Naive thymus-derived CD4-positive, alpha-beta T cell (primary cell): ENCODE results near the gene CANT1. TPM values are rescaled to one million over a fixed set of nuclear protein-coding genes. Genes with fewer than 3 reads are reported as not detected.

Experiments used
- ATAC-seq: fragments of 150-1000 bp; cut with Tn5 transposase; 2 replicates; pipeline ENCODE4 v1.10.0; 2021; ENCODE audit warnings: mild to moderate bottlenecking, moderate library complexity
- CTCF ChIA-PET: fragments of 350-600 bp; sonication (Branson Sonifier 250); formaldehyde crosslinking; loops from one replicate; lab custom pipeline; 2021; ENCODE audit warnings: antibody characterized with exemption; lab: Charles Lee
- POLR2A ChIA-PET: fragments of 350-600 bp; sonication (Branson Sonifier 250); formaldehyde crosslinking; loops from one replicate; lab custom pipeline; 2021; ENCODE audit warnings: antibody characterized with exemption, inconsistent platforms; lab: Charles Lee
- DNase-seq, 9 donors: peaks; one replicate each; pipeline versions ENCODE4 v3.0.0 to v3.0.0-alpha.2; 2020 to 2022; ENCODE audit warnings: mixed read lengths in 1 of 9
- H3K27ac ChIP-seq: one replicate; pipeline ENCODE4 v1.7.0; 2013; ENCODE audit warnings: mild to moderate bottlenecking, low read depth, low read length, moderate library complexity
- H3K27me3 ChIP-seq, 2 donors: one replicate each; pipeline ENCODE4 v1.7.0; 2013; ENCODE audit warnings: low read length in 2 of 2, mild to moderate bottlenecking in 2 of 2, moderate library complexity in 2 of 2; ENCODE audit not compliant: control insufficient read depth in 2 of 2, insufficient read depth in 2 of 2
- H3K36me3 ChIP-seq, 3 experiments: 1 replicate in 2 of 3; 2 replicates in 1 of 3; pipeline ENCODE4 v1.7.0; 2013; ENCODE audit warnings: low read length in 3 of 3, mild to moderate bottlenecking in 3 of 3, moderate library complexity in 1 of 3; ENCODE audit not compliant: insufficient read depth in 3 of 3, control insufficient read depth in 2 of 3
- H3K4me1 ChIP-seq, 2 donors: one replicate each; pipeline ENCODE4 v1.7.0; 2013; ENCODE audit warnings: low read length in 2 of 2, mild to moderate bottlenecking in 2 of 2, moderate library complexity in 1 of 2; ENCODE audit not compliant: control insufficient read depth in 2 of 2, insufficient read depth in 2 of 2
- H3K4me3 ChIP-seq: 2 replicates; pipeline ENCODE4 v1.7.0; 2013; ENCODE audit warnings: mild to moderate bottlenecking, low read length
- H3K9me3 ChIP-seq, 3 experiments: 1 replicate in 2 of 3; 2 replicates in 1 of 3; pipeline ENCODE4 v1.7.0; 2013; ENCODE audit warnings: low read length in 3 of 3; ENCODE audit not compliant: control insufficient read depth in 2 of 3
- H3K27ac Mint-ChIP-seq, 9 donors: one replicate each; pipeline ENCODE4 v1.8.0; 2020 to 2022; ENCODE audit warnings: mixed read lengths in 9 of 9, mild to moderate bottlenecking in 8 of 9, moderate library complexity in 5 of 9, inconsistent platforms in 2 of 9
- H3K27me3 Mint-ChIP-seq, 5 donors: one replicate each; pipeline ENCODE4 v1.8.0; 2021 to 2022; ENCODE audit warnings: mixed read lengths in 5 of 5, mild to moderate bottlenecking in 1 of 5
- H3K36me3 Mint-ChIP-seq, 5 donors: one replicate each; pipeline ENCODE4 v1.8.0; 2020 to 2022; ENCODE audit warnings: mixed read lengths in 5 of 5, mild to moderate bottlenecking in 3 of 5, inconsistent platforms in 1 of 5
- H3K4me1 Mint-ChIP-seq, 7 donors: one replicate each; pipeline ENCODE4 v1.8.0; 2020 to 2022; ENCODE audit warnings: mixed read lengths in 7 of 7, mild to moderate bottlenecking in 3 of 7, inconsistent platforms in 1 of 7
- H3K4me3 Mint-ChIP-seq, 10 donors: one replicate each; pipeline ENCODE4 v1.8.0; 2020 to 2022; ENCODE audit warnings: mild to moderate bottlenecking in 10 of 10, mixed read lengths in 10 of 10, moderate library complexity in 6 of 10, inconsistent platforms in 2 of 10
- H3K9me3 Mint-ChIP-seq, 11 donors: one replicate each; pipeline ENCODE4 v1.8.0; 2020 to 2022; ENCODE audit warnings: mixed read lengths in 11 of 11, mild to moderate bottlenecking in 4 of 11, inconsistent platforms in 1 of 11, moderate library complexity in 1 of 11
- intact Hi-C, 2 donors: fragments of 100-400 bp; cut with micrococcal nuclease; formaldehyde crosslinking; loops; one replicate each; pipeline ENCODE4 v1.15.1; 2023
- polyA plus RNA-seq, 2 donors: library from polyadenylated mRNA; unstranded; fragments of 300-500 nt; fragmentation: Illumina TruSeq; gene quantifications; one replicate each; pipeline ENCODE4 v1.2.3, GENCODE V29; 2021
- total RNA-seq, 6 experiments: library from RNA in 5 of 6; stranded (reverse) in 5 of 6; gene quantifications; 1 replicate in 5 of 6; 2 replicates in 1 of 6; pipeline ENCODE4 v1.2.3 and lab custom pipeline; 2021 to 2026

The CANT1 gene
- total and polyA plus RNA-seq, 7 experiments from 2014 or later, result 11.2 to 82.2 (median 42.3) TPM

DNA sequence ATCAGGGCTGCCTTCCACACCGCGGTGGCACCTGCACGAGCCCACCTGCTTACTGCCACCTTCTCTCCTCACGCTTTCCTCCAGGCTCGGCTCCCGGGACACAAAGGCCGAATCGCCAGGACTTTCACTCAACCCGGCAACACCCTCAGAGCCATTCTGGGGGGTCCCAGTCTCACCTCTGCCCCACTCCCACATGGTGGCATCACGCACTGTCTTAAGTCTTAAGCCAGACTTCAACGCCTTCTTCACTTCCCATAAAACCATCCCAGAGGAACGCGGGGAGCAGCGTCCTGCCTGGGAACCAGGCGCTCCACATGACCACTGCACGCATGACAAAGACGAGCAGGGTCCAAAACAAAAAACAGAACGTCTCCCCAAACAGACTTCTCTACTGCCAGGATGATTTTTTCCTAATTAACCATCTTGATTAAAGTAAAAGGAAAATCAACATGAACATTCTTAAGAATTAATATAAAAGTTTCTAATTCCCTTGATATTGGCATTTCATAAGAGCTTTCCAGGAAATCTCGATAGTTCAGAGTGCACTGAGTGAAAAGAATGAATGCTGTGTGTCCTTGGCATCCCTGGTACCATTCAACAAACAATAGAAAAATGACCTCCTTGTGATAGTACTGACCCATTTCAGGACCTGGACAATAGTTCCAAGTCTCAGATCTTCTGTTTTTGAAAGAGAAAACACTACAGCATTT, 2.6 kb downstream of the CANT1 start:
- H3K4me1 ChIP-seq, result peaks cover 26 to 45% of the 10 kb centered on the region in 2 donors
- H3K27ac ChIP-seq, result no peak overlapping the region
- Mint-ChIP-seq H3K27ac (peak overlapping the region; percentile 34 to 99 (median 83)), H3K4me3 (peak overlapping the region; percentile 58 to 99 (median 88)), H3K27me3 (peaks cover 0 to 5% (median 0%) of the 10 kb centered on the region in 5 donors), H3K4me1 (peaks cover 31 to 66% (median 63%) of the 10 kb centered on the region in 7 donors), H3K9me3 (peaks cover 0 to 4% (median 0%) of the 10 kb centered on the region in 11 donors), H3K36me3 (peaks cover 0 to 7% (median 0%) of the 10 kb centered on the region in 5 donors)
- no peaks in the 10 kb centered on the region for H3K27me3 ChIP-seq
- ChIA-PET CTCF (no interaction called here), POLR2A (interaction anchor here (0.6 kb wide), 1 partner anchor 1810 kb away, joined by 4 read pairs; no protein-coding TSS in a partner anchor)
- ATAC-seq, result no peak
- H3K36me3 ChIP-seq, result peaks cover 0 to 16% (median 0%) of the 10 kb centered on the region in 3 experiments
- DNase-seq, result no peak
- H3K4me3 ChIP-seq, result no peak overlapping the region
- no peaks in the 10 kb centered on the region for H3K9me3 ChIP-seq
- intact Hi-C loops, result no loop called here

DNA sequence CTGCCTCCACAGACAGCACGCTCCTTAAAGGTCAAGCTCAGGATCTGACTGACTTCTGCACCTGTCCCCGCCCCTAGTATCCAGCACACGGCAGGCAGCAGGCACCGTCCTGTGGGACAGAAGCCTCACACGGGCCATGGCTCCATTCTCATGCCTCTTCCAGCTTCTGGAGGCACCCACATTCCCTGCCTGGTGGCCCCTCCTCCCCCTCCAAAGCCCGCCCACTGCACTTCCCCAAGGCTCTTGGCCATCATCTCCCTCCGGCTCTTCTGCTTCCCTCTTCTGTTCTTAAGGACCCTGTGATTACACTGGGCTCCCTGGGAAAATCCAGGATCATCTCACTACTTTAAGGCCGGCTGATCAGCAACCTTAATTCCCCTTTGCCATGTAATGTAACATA, 3.5 kb downstream of the CANT1 start:
- H3K27me3 Mint-ChIP-seq, result peaks cover 0 to 3% (median 0%) of the 10 kb centered on the region in 5 donors
- intact Hi-C loops, result no loop called here
- DNase-seq, result no peak
- H3K4me1 ChIP-seq, result peaks cover 26 to 45% of the 10 kb centered on the region in 2 donors
- peak overlapping the region; percentile 5 to 87 (median 62) for H3K4me3 Mint-ChIP-seq
- ChIA-PET POLR2A (interaction anchor here (1.4 kb wide), 1 partner anchor 14 kb away, joined by 4 read pairs; no protein-coding TSS in a partner anchor), CTCF (no interaction called here)
- H3K9me3 Mint-ChIP-seq, result peaks cover 0 to 4% (median 0%) of the 10 kb centered on the region in 11 donors
- peaks cover 0 to 7% (median 0%) of the 10 kb centered on the region in 5 donors for H3K36me3 Mint-ChIP-seq
- peak overlapping the region; percentile 48 for H3K27ac ChIP-seq
- H3K27me3 ChIP-seq, result no peaks in the 10 kb centered on the region
- H3K27ac Mint-ChIP-seq, result peak overlapping the region; percentile 25 to 83 (median 57)
- peaks cover 0 to 20% (median 0%) of the 10 kb centered on the region in 3 experiments for H3K36me3 ChIP-seq
- H3K4me1 Mint-ChIP-seq, result peaks cover 31 to 72% (median 62%) of the 10 kb centered on the region in 7 donors
- ATAC-seq, result no peak
- H3K4me3 ChIP-seq, result no peak overlapping the region
- no peaks in the 10 kb centered on the region for H3K9me3 ChIP-seq

DNA sequence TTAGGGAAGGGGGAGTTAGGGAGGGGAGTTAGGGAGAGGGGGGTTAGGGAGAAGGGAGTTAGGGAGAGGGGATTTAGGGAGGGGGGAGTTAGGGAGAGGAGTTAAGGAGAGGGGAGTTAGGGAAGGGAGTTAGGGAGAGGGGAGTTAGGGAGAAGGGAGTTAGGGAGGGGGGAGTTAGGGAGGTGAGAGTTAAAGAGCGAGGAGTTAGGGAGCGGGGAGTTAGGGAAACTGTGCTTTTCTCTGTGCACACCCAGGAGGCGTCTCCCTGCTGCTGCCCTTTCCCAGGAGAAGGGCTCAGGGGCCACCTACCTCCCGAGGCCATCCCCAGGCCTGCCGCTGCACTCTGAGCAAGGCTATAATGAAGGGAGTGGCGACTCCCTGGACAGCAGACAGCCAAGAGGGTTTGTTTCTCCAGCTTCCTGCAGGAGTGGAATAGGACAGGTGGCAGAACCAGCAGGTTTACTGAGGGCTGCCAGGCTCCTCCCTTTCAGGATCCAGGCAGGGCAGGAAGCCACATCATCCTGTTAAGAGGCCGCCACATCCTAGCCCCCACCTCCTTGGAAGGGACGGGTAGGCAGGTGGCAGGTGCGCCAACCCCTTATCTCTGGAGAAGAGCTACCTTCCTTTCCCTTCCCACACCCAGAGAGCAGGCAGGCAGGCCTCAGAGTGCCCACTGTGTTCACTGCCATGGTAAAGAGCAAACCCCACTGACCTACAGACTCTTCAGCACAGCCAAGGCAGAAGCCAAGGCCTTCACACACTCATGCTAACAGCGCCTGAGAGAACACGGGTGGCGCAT, 4.3 kb downstream of the CANT1 start:
- Histone ChIP-seq H3K27me3 (no peaks in the 10 kb centered on the region), H3K36me3 (peaks cover 0 to 24% (median 0%) of the 10 kb centered on the region in 3 experiments), H3K27ac (peak overlapping the region; percentile 48), H3K9me3 (no peaks in the 10 kb centered on the region), H3K4me3 (peak overlapping the region; percentile 30), H3K4me1 (peaks cover 26 to 42% of the 10 kb centered on the region in 2 donors)
- DNase-seq, result peak in 4 of 9 donors; percentile 17 to 30 (median 20)
- Mint-ChIP-seq H3K27ac (peak overlapping the region in 8 of 9 donors; percentile 25 to 83 (median 65)), H3K4me3 (peak overlapping the region in 9 of 10 donors; percentile 39 to 87 (median 63)), H3K9me3 (peaks cover 0 to 4% (median 0%) of the 10 kb centered on the region in 11 donors), H3K4me1 (peaks cover 31 to 69% (median 56%) of the 10 kb centered on the region in 7 donors), H3K36me3 (peaks cover 0 to 10% (median 0%) of the 10 kb centered on the region in 5 donors), H3K27me3 (peaks cover 0 to 3% (median 0%) of the 10 kb centered on the region in 5 donors)
- ChIA-PET CTCF (no interaction called here), POLR2A (interaction anchor here (1.4 kb wide), 1 partner anchor 15 kb away, joined by 4 read pairs; no protein-coding TSS in a partner anchor)
- no peak for ATAC-seq
- intact Hi-C loops, result no loop called here

DNA sequence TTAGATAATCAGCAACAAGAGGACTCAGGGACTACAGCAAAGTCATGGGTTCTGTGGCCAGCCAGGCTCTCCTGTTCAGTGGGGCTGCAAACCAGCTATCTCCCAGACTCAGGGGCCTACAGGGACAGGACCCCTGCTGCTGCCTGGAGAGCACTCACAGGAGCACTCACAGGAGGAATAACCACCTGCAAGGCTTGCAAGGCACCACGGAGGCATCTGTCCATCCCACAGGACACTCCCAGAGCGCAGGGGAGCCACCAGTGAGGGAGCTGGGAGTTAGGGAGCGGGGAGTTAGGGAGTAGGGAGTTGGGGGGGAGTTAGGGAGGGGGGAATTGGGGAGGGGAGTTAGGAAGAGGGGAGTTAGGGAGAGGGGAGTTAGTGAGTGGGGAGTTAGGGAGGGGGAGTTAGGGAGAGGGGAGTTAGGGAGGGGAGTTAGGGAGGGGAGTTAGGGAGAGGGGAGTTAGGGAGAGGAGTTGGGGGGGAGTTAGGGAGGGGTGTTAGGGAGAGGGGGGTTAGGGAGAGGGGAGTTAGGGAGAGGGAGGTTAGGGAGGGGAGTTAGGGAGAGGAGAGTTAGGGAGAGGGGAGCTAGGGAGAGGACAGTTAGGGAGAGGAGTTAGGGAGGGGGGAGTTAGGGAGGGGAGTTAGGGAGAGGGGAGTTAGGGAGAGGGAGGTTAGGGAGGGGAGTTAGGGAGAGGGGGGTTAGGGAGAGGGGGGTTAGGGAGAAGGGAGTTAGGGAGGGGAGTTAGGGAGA, 5.7 kb downstream of the CANT1 start:
- Mint-ChIP-seq H3K9me3 (no peaks in the 10 kb centered on the region), H3K4me3 (no peak overlapping the region), H3K27ac (peak overlapping the region in 5 of 9 donors; percentile 33 to 80 (median 56)), H3K36me3 (peaks cover 0 to 13% (median 0%) of the 10 kb centered on the region in 5 donors), H3K4me1 (peaks cover 30 to 61% (median 52%) of the 10 kb centered on the region in 7 donors), H3K27me3 (peaks cover 0 to 3% (median 0%) of the 10 kb centered on the region in 5 donors)
- Histone ChIP-seq H3K4me3 (no peak overlapping the region), H3K27me3 (no peaks in the 10 kb centered on the region), H3K27ac (peak overlapping the region; percentile 41), H3K4me1 (peaks cover 23 to 37% of the 10 kb centered on the region in 2 donors), H3K9me3 (no peaks in the 10 kb centered on the region), H3K36me3 (peaks cover 0 to 37% (median 0%) of the 10 kb centered on the region in 3 experiments)
- intact Hi-C loops, result no loop called here
- ChIA-PET CTCF (no interaction called here), POLR2A (no interaction called here)
- no peak for DNase-seq
- ATAC-seq, result no peak

DNA sequence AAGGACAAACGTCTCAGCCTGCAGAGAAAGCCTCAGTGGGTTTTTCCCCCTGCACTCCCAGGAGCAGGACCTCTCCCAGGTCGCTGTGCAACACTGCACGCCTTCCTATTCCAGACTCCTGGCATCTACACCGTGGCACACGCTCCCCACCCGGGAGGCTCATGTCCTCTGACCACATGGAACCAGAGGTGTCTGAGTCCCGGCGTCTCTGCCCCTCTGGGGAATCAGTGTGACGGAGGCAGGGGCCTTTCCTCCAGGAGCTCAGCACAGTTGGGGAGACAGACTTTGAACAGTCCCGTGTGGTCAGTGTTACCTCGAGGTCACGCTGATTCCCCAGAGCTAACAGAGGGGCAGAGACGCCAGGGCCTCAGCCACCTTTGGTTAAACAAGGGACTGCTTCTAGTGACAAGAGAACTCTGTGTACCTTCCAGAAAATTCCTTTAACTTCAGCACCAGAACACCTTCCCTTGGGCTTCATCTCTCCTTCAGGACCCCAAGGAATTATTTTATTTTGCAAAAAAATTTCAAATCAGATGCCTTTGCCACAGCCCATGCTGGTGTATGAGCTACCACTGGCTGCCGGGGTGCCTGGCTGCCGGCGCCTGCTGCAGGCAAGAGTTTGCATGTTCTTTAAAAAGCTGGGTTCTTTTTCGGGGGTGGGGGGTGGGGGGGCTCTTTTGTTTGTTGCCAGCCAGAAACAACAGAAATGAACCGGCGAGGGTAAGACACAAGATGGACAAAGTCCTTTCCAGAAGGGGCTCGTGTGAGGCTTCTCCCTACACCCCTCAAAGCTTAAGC, 6.6 kb downstream of the CANT1 start:
- Mint-ChIP-seq H3K4me3 (no peak overlapping the region), H3K27ac (peak overlapping the region in 5 of 9 donors; percentile 11 to 64 (median 51)), H3K9me3 (no peaks in the 10 kb centered on the region), H3K4me1 (peaks cover 21 to 52% (median 44%) of the 10 kb centered on the region in 7 donors), H3K27me3 (no peaks in the 10 kb centered on the region), H3K36me3 (peaks cover 0 to 8% (median under 1%) of the 10 kb centered on the region in 5 donors)
- no peaks in the 10 kb centered on the region for H3K9me3 ChIP-seq
- peaks cover 0 to 46% (median 0%) of the 10 kb centered on the region in 3 experiments for H3K36me3 ChIP-seq
- no peak overlapping the region for H3K4me3 ChIP-seq
- no peak for DNase-seq
- no peak for ATAC-seq
- POLR2A ChIA-PET, result interaction anchor here (0.6 to 1.0 kb wide), 2 partner anchors 18 to 64 kb away, joined by 3 to 4 read pairs; no protein-coding TSS in a partner anchor
- H3K27ac ChIP-seq, result peak overlapping the region; percentile 41
- H3K27me3 ChIP-seq, result no peaks in the 10 kb centered on the region
- H3K4me1 ChIP-seq, result peaks cover 15 to 28% of the 10 kb centered on the region in 2 donors
- CTCF ChIA-PET, result interaction anchor here (0.5 to 0.6 kb wide), 2 partner anchors 18 to 1587 kb away, joined by 3 to 4 read pairs; no protein-coding TSS in a partner anchor
- intact Hi-C loops, result no loop called here
